Mammary epithelial cell (primary cell): ENCODE data around the gene KIF1C.

Source experiments
- EZH2 ChIP-seq: IDR thresholded peaks from 2 replicates; pipeline ENCODE4 v1.6.1; 2012; ENCODE audit warnings: low read length, inconsistent platforms, borderline replicate concordance
- TF ChIP-seq, protein P1 (sequence below), 2 donors: IDR thresholded peaks in 1 of 2; conservative IDR thresholded peaks in 1 of 2; 2 replicates each; pipeline ENCODE4 v1.5.1; 2011 to 2012; ENCODE audit warnings: inconsistent platforms in 2 of 2, low read length in 2 of 2, mild to moderate bottlenecking in 2 of 2, control low read depth in 1 of 2, low read depth in 1 of 2; ENCODE audit not compliant: insufficient read depth in 1 of 2; ENCODE audit errors: extremely low read depth in 1 of 2

DNA sequence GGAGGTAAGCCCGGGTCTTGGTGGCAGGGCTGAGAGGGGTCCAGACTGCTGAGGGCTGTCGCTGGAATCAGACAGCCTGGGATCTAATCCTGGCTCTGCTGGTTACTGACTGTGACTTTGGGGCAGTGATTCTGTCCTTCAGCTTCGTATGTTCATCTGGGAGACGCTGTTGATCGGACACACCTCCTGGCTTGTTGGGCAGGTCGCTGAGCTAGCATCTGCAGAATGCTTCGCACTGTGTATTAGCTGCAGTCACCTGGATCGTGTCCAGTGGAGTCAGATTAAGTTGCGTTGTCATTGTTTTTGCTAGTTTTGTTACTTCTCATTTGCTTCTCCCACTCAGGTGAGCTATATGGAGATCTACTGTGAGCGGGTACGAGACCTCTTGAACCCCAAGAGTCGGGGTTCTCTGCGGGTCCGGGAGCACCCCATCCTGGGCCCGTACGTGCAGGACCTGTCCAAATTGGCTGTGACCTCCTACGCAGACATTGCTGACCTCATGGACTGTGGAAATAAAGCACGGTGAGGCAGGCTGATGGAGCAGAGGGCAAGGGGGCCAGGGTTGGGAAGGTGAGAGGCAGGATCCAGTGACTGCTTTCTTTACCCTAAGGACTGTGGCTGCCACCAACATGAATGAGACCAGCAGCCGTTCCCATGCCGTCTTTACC is 4.5 kb downstream of the KIF1C start:
- TF ChIP-seq, protein P1, sequence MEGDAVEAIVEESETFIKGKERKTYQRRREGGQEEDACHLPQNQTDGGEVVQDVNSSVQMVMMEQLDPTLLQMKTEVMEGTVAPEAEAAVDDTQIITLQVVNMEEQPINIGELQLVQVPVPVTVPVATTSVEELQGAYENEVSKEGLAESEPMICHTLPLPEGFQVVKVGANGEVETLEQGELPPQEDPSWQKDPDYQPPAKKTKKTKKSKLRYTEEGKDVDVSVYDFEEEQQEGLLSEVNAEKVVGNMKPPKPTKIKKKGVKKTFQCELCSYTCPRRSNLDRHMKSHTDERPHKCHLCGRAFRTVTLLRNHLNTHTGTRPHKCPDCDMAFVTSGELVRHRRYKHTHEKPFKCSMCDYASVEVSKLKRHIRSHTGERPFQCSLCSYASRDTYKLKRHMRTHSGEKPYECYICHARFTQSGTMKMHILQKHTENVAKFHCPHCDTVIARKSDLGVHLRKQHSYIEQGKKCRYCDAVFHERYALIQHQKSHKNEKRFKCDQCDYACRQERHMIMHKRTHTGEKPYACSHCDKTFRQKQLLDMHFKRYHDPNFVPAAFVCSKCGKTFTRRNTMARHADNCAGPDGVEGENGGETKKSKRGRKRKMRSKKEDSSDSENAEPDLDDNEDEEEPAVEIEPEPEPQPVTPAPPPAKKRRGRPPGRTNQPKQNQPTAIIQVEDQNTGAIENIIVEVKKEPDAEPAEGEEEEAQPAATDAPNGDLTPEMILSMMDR (conservative IDR thresholded peaks at IDR 0.05 in 1 of 2, IDR thresholded peaks at IDR 0.05 in 1 of 2; ENCODE audit: extremely low read depth in 1 of 2, insufficient read depth in 1 of 2, low read depth in 1 of 2, low read length in 2 of 2), result no peak
- no peak for TF ChIP-seq EZH2
